ENCODE measurements around the gene ACVR1B.
A peak's percentile ranks its signal among the peaks of the same experiment; 100 is the strongest.

GRCh38 chr12:51980051-51980808, 28.7 kb downstream of the ACVR1B start:
- TF ChIP-seq CTCF (IDR thresholded peaks at IDR 0.05) (peak; percentile 88 to 98 (median 95)), POLR2A (IDR thresholded peaks at IDR 0.05) (no peak), POLR2AphosphoS5 (IDR thresholded peaks at IDR 0.05; ENCODE audit: insufficient read depth in 1 of 2, low read depth in 1 of 2) (no peak)

Measured in vagina (tissue), 2 donors.